Natural killer cell (primary cell): Measurements from ENCODE around the gene TBC1D22A. TPM values are rescaled to one million over a fixed set of nuclear protein-coding genes. Genes with fewer than 3 reads are reported as not detected.
A peak's percentile ranks its signal among the peaks of the same experiment; 100 is the strongest.

Experiments used
- ATAC-seq, 3 donors: fragments of 150-1000 bp in 2 of 3; fragments of 200-7000 bp in 1 of 3; cut with Tn5 transposase; 1 replicate in 1 of 3; 2 replicates in 2 of 3; pipeline ENCODE4 v1.10.0; 2021; ENCODE audit warnings: mild to moderate bottlenecking in 2 of 3, moderate library complexity in 2 of 3
- DNase-seq, 2 donors: peaks; one replicate each; pipeline versions ENCODE4 v3.0.0 to v3.0.0-alpha.2; 2013 to 2021; ENCODE audit warnings: mixed read lengths in 1 of 2
- H3K27ac ChIP-seq: one replicate; pipeline ENCODE4 v1.5.1; 2013; ENCODE audit warnings: mild to moderate bottlenecking, low read length
- H3K27me3 ChIP-seq: one replicate; pipeline ENCODE4 v1.6.1; 2013; ENCODE audit warnings: low read length; ENCODE audit not compliant: control insufficient read depth, insufficient read depth
- H3K36me3 ChIP-seq: one replicate; pipeline ENCODE4 v1.6.1; 2013; ENCODE audit warnings: low read length; ENCODE audit not compliant: control insufficient read depth, insufficient read depth
- H3K4me1 ChIP-seq: one replicate; pipeline ENCODE4 v1.6.1; 2013; ENCODE audit warnings: low read length; ENCODE audit not compliant: control insufficient read depth, insufficient read depth
- H3K4me3 ChIP-seq: one replicate; pipeline ENCODE4 v1.5.1; 2013; ENCODE audit warnings: low read length
- H3K9me3 ChIP-seq: one replicate; pipeline ENCODE4 v1.6.1; 2013; ENCODE audit warnings: low read length; ENCODE audit not compliant: control insufficient read depth, insufficient read depth
- H3K27ac Mint-ChIP-seq, 2 donors: one replicate each; pipeline ENCODE4 v1.8.0; 2022; ENCODE audit warnings: mild to moderate bottlenecking in 2 of 2, mixed read lengths in 2 of 2, moderate library complexity in 1 of 2
- H3K27me3 Mint-ChIP-seq, 2 donors: one replicate each; pipeline ENCODE4 v1.8.0; 2022; ENCODE audit warnings: low read depth in 2 of 2, mixed read lengths in 2 of 2
- H3K36me3 Mint-ChIP-seq: one replicate; pipeline ENCODE4 v1.8.0; 2022; ENCODE audit warnings: mixed read lengths
- H3K4me1 Mint-ChIP-seq, 2 donors: one replicate each; pipeline ENCODE4 v1.8.0; 2022; ENCODE audit warnings: mixed read lengths in 2 of 2
- H3K4me3 Mint-ChIP-seq: one replicate; pipeline ENCODE4 v1.8.0; 2022; ENCODE audit warnings: mild to moderate bottlenecking, moderate library complexity, mixed read lengths
- H3K9me3 Mint-ChIP-seq, 2 donors: one replicate each; pipeline ENCODE4 v1.8.0; 2022; ENCODE audit warnings: mixed read lengths in 2 of 2
- CTCF ChIP-seq: fragments of 200-600 bp; IDR thresholded peaks from one replicate; pipeline ENCODE4 v1.8.0; 2022; ENCODE audit warnings: antibody characterized with exemption
- WGBS: methylation state at CpG from one replicate; pipeline ENCODE4 v1.1.7; 2013; ENCODE audit warnings: missing lambda C conversion rate; ENCODE audit not compliant: insufficient coverage; 5-methylcytosine and 5-hydroxymethylcytosine counted together
- intact Hi-C: fragments of 100-400 bp; cut with micrococcal nuclease; formaldehyde crosslinking; loops from one replicate; pipeline ENCODE4 v1.14.2; 2022
- total RNA-seq, 4 donors: library from RNA; stranded (reverse); fragments of 120-200 nt in 1 of 4; gene quantifications; one replicate each; pipeline versions ENCODE4 v1.2.3 to v1.2.4, GENCODE V29; 2013 to 2022

The TBC1D22A gene
- total RNA-seq, 3 donors from 2014 or later (not counting 1 experiment from before 2014, with no cell fraction given) = 47.4 to 53.7 (median 53.2) TPM

GRCh38 chr22:46883092-46883910 lies 120.9 kb downstream of the TBC1D22A start:
- intact Hi-C loops = no loop called here
- H3K27me3 ChIP-seq = no peaks in the 10 kb centered on the region
- TF ChIP-seq CTCF = no peak
- Mint-ChIP-seq H3K4me3 (no peak overlapping the region), H3K27ac (peak overlapping the region in 1 of 2 donors; percentile 27), H3K27me3 (no peaks in the 10 kb centered on the region), H3K36me3 (no peaks in the 10 kb centered on the region), H3K4me1 (peaks cover 50 to 67% of the 10 kb centered on the region in 2 donors), H3K9me3 (no peaks in the 10 kb centered on the region)
- H3K4me3 ChIP-seq = no peak overlapping the region
- ATAC-seq (no peak), DNase-seq (no peak)
- WGBS = 91% methylated on average over 12 of the region's 12 CpGs
- peaks cover 8% of the 10 kb centered on the region for H3K4me1 ChIP-seq
- no peaks in the 10 kb centered on the region for H3K9me3 ChIP-seq
- peaks cover 2% of the 10 kb centered on the region for H3K36me3 ChIP-seq
- no peak overlapping the region for H3K27ac ChIP-seq

GRCh38 chr22:46884365-46884764 lies 121.9 kb downstream of the TBC1D22A start:
- DNase-seq (no peak), ATAC-seq (no peak)
- Mint-ChIP-seq H3K9me3 (no peaks in the 10 kb centered on the region), H3K36me3 (no peaks in the 10 kb centered on the region), H3K27ac (peak overlapping the region in 1 of 2 donors; percentile 27), H3K27me3 (no peaks in the 10 kb centered on the region), H3K4me3 (no peak overlapping the region), H3K4me1 (peaks cover 46 to 56% of the 10 kb centered on the region in 2 donors)
- intact Hi-C loops = no loop called here
- Histone ChIP-seq H3K36me3 (peaks cover 2% of the 10 kb centered on the region), H3K27ac (no peak overlapping the region), H3K4me1 (peaks cover 5% of the 10 kb centered on the region), H3K27me3 (no peaks in the 10 kb centered on the region), H3K4me3 (no peak overlapping the region), H3K9me3 (no peaks in the 10 kb centered on the region)
- 94% methylated on average over 8 of the region's 8 CpGs for WGBS
- no peak for TF ChIP-seq CTCF

- H3K27me3 ChIP-seq = no peaks in the 10 kb centered on the region
- WGBS = 97% methylated on average over 11 of the region's 11 CpGs
- no peaks in the 10 kb centered on the region for H3K4me1 ChIP-seq
- H3K27ac ChIP-seq = no peak overlapping the region
- H3K27ac Mint-ChIP-seq = no peak overlapping the region
- no peak for TF ChIP-seq CTCF
- no peak overlapping the region for H3K4me3 Mint-ChIP-seq
- no peak for DNase-seq
- H3K36me3 Mint-ChIP-seq = no peaks in the 10 kb centered on the region
- ATAC-seq = no peak
- H3K4me1 Mint-ChIP-seq = peaks cover 20 to 37% of the 10 kb centered on the region in 2 donors
- H3K9me3 Mint-ChIP-seq = no peaks in the 10 kb centered on the region
- no peak overlapping the region for H3K4me3 ChIP-seq
- intact Hi-C loops = no loop called here
- H3K27me3 Mint-ChIP-seq = no peaks in the 10 kb centered on the region
- no peaks in the 10 kb centered on the region for H3K9me3 ChIP-seq
- H3K36me3 ChIP-seq = peaks cover 12% of the 10 kb centered on the region
These were observed 125.5 kb downstream of the TBC1D22A start for GRCh38 chr22:46887978-46888377.
